22Rv1 (cell line): ENCODE data around the gene PPBP.

Experiments
- CTCF ChIP-seq: fragments of 450-650 bp; IDR thresholded peaks from 2 replicates; pipeline ENCODE4 v1.5.1; 2017; ENCODE audit warnings: mild to moderate bottlenecking
- ZFX ChIP-seq: fragments of 450-650 bp; IDR thresholded peaks from 2 replicates; pipeline ENCODE4 v1.6.1; 2017; ENCODE audit warnings: antibody characterized with exemption, borderline replicate concordance

- no peak for TF ChIP-seq CTCF
- no peak for TF ChIP-seq ZFX
Measured at GRCh38 chr4:74021601-74022000, 33.6 kb upstream of the PPBP start.
